ENCODE results near the gene OR10H1. TPM values are rescaled to one million over a fixed set of nuclear protein-coding genes. Genes with fewer than 3 reads are reported as not detected.
"Not testable (repeated sequence)": the region's sequence is repeated elsewhere in the genome, so short reads cannot be mapped to it uniquely, and the experiment has no call there.

OR10H1 gene
- total and polyA plus RNA-seq, 7 donors, result not detected

DNA sequence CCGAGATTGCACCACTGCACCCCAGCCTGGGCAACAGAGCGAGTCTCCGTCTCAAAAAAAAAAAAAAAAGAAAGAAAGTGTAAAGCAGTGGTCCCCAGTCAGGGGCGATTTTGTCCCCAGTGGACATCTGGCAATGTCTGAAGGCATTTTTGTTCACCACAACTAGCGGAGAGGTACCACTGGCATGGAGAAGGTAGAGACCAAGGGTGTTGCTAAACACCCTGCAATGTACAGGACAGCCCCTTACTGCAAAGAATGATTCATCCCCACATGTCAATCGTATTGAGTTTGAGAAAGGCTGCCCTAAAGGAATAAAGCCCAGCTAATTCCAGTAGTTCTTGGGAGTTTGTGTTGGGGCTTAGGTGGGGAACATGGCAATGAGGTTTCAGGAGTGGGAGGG lies 43.7 kb upstream of the OR10H1 start:
- no peak overlapping the region for H3K4me3 ChIP-seq
- no peak overlapping the region for H3K27ac ChIP-seq
- no peak for TF ChIP-seq CTCF (IDR thresholded peaks at IDR 0.05)
- ATAC-seq (no peak), DNase-seq (no peak)
- intact Hi-C loops (cut with DNase I), result no loop called here
- no peaks in the 10 kb centered on the region for H3K27me3 ChIP-seq (ENCODE audit: insufficient read depth in 3 of 3, low read length in 2 of 3)
- no peaks in the 10 kb centered on the region for H3K36me3 ChIP-seq (ENCODE audit: insufficient read depth in 1 of 2, low read depth in 1 of 2)
- H3K9me3 ChIP-seq, result no peaks in the 10 kb centered on the region
- 74 to 78% (median 78%) methylated on average over 5 to 6 of the region's 6 CpGs for WGBS, 3 donors
- H3K4me1 ChIP-seq, result no peaks in the 10 kb centered on the region

DNA sequence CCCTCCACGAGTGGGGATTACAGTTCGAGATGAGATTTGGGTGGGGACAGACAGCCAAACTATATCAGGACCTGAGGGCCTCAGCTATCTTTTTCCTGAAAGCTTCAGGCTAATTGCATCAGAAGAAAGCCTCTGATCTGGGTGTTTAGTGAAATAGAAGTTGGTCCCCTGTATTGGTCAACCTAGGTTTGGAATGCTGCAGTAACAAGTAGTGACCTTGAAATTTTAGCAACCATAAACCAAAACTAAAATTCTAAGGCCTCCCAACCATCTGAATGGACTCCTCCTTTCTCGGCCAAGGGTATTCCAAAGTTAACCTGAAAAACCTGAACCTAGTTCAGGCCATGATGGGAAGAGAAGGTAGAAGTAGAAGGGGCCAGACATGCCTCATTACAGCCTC lies 34.9 kb upstream of the OR10H1 start:
- Histone ChIP-seq H3K4me3 (no peak overlapping the region), H3K27ac (no peak overlapping the region), H3K36me3 (ENCODE audit: insufficient read depth in 1 of 2, low read depth in 1 of 2) (no peaks in the 10 kb centered on the region), H3K9me3 (no peaks in the 10 kb centered on the region), H3K27me3 (ENCODE audit: insufficient read depth in 3 of 3, low read length in 2 of 3) (peaks cover 0 to 6% (median 3%) of the 10 kb centered on the region in 3 donors), H3K4me1 (no peaks in the 10 kb centered on the region)
- intact Hi-C loops (cut with DNase I), result no loop called here
- DNase-seq, result no peak
- no peak for ATAC-seq
- TF ChIP-seq CTCF (IDR thresholded peaks at IDR 0.05), result no peak
- 64 to 78% (median 74%) methylated on average over 3 of the region's 3 CpGs for WGBS, 3 donors

DNA sequence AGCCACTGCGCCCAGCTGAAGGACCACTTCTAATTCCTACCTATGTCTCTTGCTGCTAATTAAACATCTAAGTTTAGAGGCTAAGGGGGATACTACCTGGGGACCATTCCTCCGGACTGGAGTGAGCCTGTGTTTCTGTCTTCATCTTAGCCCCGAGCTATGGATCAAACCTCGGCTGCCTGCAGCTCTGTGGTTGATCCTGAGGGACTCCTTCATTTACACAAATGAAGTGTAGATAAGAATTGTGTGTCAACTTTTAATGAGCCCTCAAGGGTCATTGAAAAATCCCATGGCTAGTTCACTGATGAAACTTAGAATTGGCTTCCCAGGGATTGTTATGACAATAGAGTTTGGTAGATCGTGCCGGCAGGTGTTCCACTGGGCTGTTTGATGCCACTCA lies 31.5 kb upstream of the OR10H1 start:
- no peak overlapping the region for H3K4me3 ChIP-seq
- H3K36me3 ChIP-seq (ENCODE audit: insufficient read depth in 1 of 2, low read depth in 1 of 2), result no peaks in the 10 kb centered on the region
- ATAC-seq (no peak), DNase-seq (no peak)
- no peaks in the 10 kb centered on the region for H3K4me1 ChIP-seq
- 77 to 80% (median 80%) methylated on average over 6 of the region's 6 CpGs for WGBS, 3 donors
- TF ChIP-seq CTCF (IDR thresholded peaks at IDR 0.05), result no peak
- no peaks in the 10 kb centered on the region for H3K9me3 ChIP-seq
- H3K27ac ChIP-seq, result no peak overlapping the region
- intact Hi-C loops (cut with DNase I), result no loop called here
- peaks cover 0 to 6% (median 6%) of the 10 kb centered on the region in 3 donors for H3K27me3 ChIP-seq (ENCODE audit: insufficient read depth in 3 of 3, low read length in 2 of 3)

- H3K36me3 ChIP-seq (ENCODE audit: insufficient read depth in 1 of 2, low read depth in 1 of 2); H3K4me3 ChIP-seq; H3K27me3 ChIP-seq (ENCODE audit: insufficient read depth in 3 of 3, low read length in 2 of 3); H3K9me3 ChIP-seq; H3K4me1 ChIP-seq; ATAC-seq; intact Hi-C loops (cut with DNase I); H3K27ac ChIP-seq: not testable (repeated sequence)
- peak; percentile 48 to 75 for DNase-seq
- 40 to 44% (median 40%) methylated on average over 7 to 8 of the region's 8 CpGs for WGBS, 3 donors
These were observed 28.4 kb upstream of the OR10H1 start for GRCh38 chr19:15843894-15844222.

DNA sequence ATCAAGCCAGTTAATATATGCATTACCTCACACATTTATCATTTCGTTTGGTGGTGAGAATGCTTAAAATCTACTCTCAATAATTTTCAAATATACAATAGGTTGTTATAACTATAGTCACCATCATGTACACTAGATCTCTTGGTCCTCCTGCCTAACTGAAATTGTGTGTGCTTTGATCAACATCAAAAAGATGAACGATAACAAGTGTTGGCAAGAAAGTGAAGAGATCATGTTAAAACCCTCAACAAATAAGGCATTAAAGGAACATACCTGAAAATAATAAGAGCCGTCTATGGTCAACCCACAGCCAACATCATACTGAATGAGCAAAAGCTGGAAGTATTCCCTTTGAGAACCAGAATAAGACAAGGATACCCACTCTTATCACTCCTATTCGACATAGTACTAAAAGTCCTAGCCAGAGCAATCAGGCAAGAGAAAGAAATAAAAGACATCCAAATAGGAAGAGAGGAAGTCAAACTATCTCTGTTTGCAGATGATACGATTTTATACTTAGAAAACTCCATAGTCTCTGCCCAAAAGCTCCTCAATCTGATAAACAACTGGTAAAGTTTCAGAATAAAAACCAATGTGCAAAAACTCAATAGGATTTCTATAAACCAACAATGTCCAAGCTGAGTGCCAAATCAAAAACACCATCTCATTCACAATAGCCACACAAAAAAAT lies 27.9 kb upstream of the OR10H1 start:
- intact Hi-C loops (cut with DNase I), result no loop called here
- no peak for ATAC-seq
- Histone ChIP-seq H3K9me3 (no peaks in the 10 kb centered on the region), H3K27me3 (ENCODE audit: insufficient read depth in 3 of 3, low read length in 2 of 3) (peaks cover 0 to 6% (median 6%) of the 10 kb centered on the region in 3 donors), H3K27ac (no peak overlapping the region), H3K4me1 (no peaks in the 10 kb centered on the region), H3K36me3 (ENCODE audit: insufficient read depth in 1 of 2, low read depth in 1 of 2) (no peaks in the 10 kb centered on the region), H3K4me3 (no peak overlapping the region)
- no peak for TF ChIP-seq CTCF (IDR thresholded peaks at IDR 0.05)
- no peak for DNase-seq
- WGBS, 3 donors, result 56 to 65% (median 56%) methylated on average over 5 of the region's 5 CpGs

Data from psoas muscle (tissue), 8 donors.